Retinal pigment epithelial cell (primary cell): ENCODE measurements around the gene NR6A1.

Experiments used
- DNase-seq: peaks from one replicate; pipeline ENCODE4 v3.0.0-alpha.2; 2010; ENCODE audit warnings: low read depth
- H3K4me3 ChIP-seq: 2 replicates; pipeline ENCODE4 v1.5.1; 2011; ENCODE audit warnings: mild to moderate bottlenecking, low read length, control low read depth, moderate library complexity
- CTCF ChIP-seq: conservative IDR thresholded peaks from 2 replicates; pipeline ENCODE4 v1.5.1; 2011; ENCODE audit warnings: low read depth, low read length, control low read depth, inconsistent platforms

The NR6A1 gene

GRCh38 chr9:124803911-124804310, 32.8 kb upstream of the NR6A1 start:
- no peak for TF ChIP-seq CTCF

GRCh38 chr9:124802426-124802825, 31.3 kb upstream of the NR6A1 start:
- no peak for TF ChIP-seq CTCF
- DNase-seq, result no peak
- H3K4me3 ChIP-seq, result no peak overlapping the region

More at GRCh38 chr9:124803911-124804310, 32.8 kb upstream of the NR6A1 start:
- no peak for DNase-seq
- no peak overlapping the region for H3K4me3 ChIP-seq

GRCh38 chr9:124801356-124801755, 30.2 kb upstream of the NR6A1 start:
- no peak overlapping the region for H3K4me3 ChIP-seq
- DNase-seq, result no peak
- no peak for TF ChIP-seq CTCF

- no peak for TF ChIP-seq CTCF
- no peak for DNase-seq
- no peak overlapping the region for H3K4me3 ChIP-seq
Observed at GRCh38 chr9:124800306-124801259, 29.5 kb upstream of the NR6A1 start.

GRCh38 chr9:124799274-124800006, 28.3 kb upstream of the NR6A1 start:
- DNase-seq, result no peak
- H3K4me3 ChIP-seq, result no peak overlapping the region

GRCh38 chr9:124797343-124798103, 26.4 kb upstream of the NR6A1 start:
- TF ChIP-seq CTCF, result no peak
- DNase-seq, result no peak
- H3K4me3 ChIP-seq, result no peak overlapping the region

More at GRCh38 chr9:124799274-124800006, 28.3 kb upstream of the NR6A1 start:
- no peak for TF ChIP-seq CTCF
